ENCODE data around the gene RFNG.
"Not testable (repeated sequence)": the region's sequence is repeated elsewhere in the genome, so short reads cannot be mapped to it uniquely, and the experiment has no call there.

The RFNG gene

DNA sequence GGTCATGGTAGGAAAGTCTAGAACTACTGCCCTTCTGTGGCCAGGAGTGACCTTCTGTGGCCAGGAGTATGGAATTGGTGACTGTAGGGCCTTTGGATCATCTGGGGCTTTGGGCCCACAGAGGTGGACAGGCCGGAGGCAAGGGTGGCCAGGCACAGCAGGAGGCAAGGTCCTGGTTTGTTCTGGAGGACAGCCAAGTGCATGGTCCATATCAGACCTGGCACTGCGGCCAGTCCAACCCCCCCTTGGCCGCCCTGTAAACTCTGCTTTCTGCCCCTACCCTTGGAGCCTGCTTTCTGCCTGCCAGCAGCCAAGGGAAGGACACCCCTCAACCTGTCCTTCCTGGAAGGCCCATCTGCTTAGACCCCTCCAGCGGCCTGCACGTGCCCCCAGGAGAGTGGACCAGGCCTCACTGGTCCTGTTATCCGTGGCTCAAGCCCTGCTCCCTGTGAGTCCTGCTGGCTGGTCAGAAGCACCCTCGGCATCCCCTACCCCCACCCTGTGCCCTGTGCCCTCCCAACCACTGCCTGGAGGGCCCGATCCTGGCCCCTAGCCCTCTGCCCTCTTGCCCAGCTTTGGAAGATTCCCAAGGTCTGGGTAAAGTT, 11.8 kb downstream of the RFNG start:
- H3K27ac ChIP-seq (replicated peaks): no peak overlapping the region
- H3K27me3 ChIP-seq (ENCODE audit: insufficient read depth, poor library complexity, severe bottlenecking): no peaks in the 10 kb centered on the region
- TF ChIP-seq CTCF (IDR thresholded peaks at IDR 0.05; ENCODE audit: insufficient read depth, low read length) (no peak), POLR2AphosphoS5 (IDR thresholded peaks at IDR 0.05; ENCODE audit: low read depth) (no peak), SPI1 (IDR thresholded peaks at IDR 0.05; ENCODE audit: borderline replicate concordance, low read depth) (no peak), GABPA (IDR thresholded peaks at IDR 0.05; ENCODE audit: low read depth) (no peak)
- TF ChIP-seq, protein P1, sequence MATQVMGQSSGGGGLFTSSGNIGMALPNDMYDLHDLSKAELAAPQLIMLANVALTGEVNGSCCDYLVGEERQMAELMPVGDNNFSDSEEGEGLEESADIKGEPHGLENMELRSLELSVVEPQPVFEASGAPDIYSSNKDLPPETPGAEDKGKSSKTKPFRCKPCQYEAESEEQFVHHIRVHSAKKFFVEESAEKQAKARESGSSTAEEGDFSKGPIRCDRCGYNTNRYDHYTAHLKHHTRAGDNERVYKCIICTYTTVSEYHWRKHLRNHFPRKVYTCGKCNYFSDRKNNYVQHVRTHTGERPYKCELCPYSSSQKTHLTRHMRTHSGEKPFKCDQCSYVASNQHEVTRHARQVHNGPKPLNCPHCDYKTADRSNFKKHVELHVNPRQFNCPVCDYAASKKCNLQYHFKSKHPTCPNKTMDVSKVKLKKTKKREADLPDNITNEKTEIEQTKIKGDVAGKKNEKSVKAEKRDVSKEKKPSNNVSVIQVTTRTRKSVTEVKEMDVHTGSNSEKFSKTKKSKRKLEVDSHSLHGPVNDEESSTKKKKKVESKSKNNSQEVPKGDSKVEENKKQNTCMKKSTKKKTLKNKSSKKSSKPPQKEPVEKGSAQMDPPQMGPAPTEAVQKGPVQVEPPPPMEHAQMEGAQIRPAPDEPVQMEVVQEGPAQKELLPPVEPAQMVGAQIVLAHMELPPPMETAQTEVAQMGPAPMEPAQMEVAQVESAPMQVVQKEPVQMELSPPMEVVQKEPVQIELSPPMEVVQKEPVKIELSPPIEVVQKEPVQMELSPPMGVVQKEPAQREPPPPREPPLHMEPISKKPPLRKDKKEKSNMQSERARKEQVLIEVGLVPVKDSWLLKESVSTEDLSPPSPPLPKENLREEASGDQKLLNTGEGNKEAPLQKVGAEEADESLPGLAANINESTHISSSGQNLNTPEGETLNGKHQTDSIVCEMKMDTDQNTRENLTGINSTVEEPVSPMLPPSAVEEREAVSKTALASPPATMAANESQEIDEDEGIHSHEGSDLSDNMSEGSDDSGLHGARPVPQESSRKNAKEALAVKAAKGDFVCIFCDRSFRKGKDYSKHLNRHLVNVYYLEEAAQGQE (IDR thresholded peaks at IDR 0.05; ENCODE audit: insufficient replicate concordance, low read depth): no peak
- DNase-seq (ENCODE audit: low read depth in 1 of 2, low spot score in 1 of 2): no peak
- H3K4me3 ChIP-seq (replicated peaks; ENCODE audit: insufficient read depth, low read length): no peak overlapping the region

- peak; percentile 24; the same call in 1 of the 2 replicates for TF ChIP-seq SPI1 (IDR thresholded peaks at IDR 0.05; ENCODE audit: borderline replicate concordance, low read depth)
- not testable (repeated sequence) for H3K4me3 ChIP-seq (replicated peaks; ENCODE audit: insufficient read depth, low read length); H3K27ac ChIP-seq (replicated peaks); H3K27me3 ChIP-seq (ENCODE audit: insufficient read depth, poor library complexity, severe bottlenecking)
- peak in 1 of 2 experiments; percentile 34 for DNase-seq (ENCODE audit: low read depth in 1 of 2, low spot score in 1 of 2)
These were observed 12.7 kb downstream of the RFNG start for GRCh38 chr17:82038796-82039409.

- no peak overlapping the region for H3K27ac ChIP-seq (replicated peaks)
- peak overlapping the region; percentile 26; the same call in 1 of the 2 replicates for H3K4me3 ChIP-seq (replicated peaks; ENCODE audit: insufficient read depth, low read length)
- DNase-seq (ENCODE audit: low read depth in 1 of 2, low spot score in 1 of 2): no peak
- H3K27me3 ChIP-seq (ENCODE audit: insufficient read depth, poor library complexity, severe bottlenecking): no peaks in the 10 kb centered on the region
- TF ChIP-seq POLR2AphosphoS5 (IDR thresholded peaks at IDR 0.05; ENCODE audit: low read depth) (no peak), GABPA (IDR thresholded peaks at IDR 0.05; ENCODE audit: low read depth) (no peak), CTCF (IDR thresholded peaks at IDR 0.05; ENCODE audit: insufficient read depth, low read length) (no peak), SPI1 (IDR thresholded peaks at IDR 0.05; ENCODE audit: borderline replicate concordance, low read depth) (no peak)
- TF ChIP-seq, protein P1 (IDR thresholded peaks at IDR 0.05; ENCODE audit: insufficient replicate concordance, low read depth): no peak
These were observed 13.8 kb downstream of the RFNG start for GRCh38 chr17:82037889-82038195.

DNA sequence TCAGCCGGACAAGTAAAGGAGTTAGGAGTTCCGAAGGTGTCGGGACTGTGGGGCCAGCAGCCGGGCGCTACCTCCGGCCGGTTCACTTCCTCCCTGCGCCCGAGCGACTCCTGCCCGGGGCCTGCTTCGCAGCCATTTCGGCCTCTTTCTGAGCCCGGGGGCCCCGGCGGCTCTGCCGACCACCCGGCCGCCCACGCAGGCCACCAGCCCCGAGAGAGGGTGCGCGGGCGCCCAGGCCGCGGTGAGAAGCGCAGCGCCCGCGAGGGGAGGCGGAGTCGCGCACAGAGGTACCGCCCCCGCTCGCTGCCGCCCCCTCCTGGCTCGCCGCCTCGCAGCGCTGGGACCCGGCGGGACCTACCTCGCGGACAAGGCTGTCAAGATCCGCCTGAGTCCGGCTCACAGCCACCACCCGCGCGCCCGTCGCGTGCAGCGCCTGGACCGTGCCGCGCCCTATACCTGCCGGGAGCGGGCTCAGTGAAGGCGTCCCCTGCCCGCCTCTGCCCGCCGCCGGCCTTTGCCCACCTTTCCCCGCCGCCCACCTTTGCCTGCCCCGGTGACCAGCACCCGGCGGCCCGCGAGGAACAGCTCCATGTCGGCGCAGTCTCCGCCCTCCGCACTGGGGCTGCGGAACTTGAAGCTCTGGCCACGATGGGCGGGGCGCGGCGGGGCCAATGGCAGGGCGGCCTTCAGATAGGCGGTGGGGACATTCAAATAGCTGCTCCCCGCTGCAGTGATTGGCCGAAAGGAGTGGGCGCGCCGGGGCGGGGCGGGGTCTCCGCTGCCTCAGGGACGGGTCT, 14.3 kb downstream of the RFNG start, which contains the start of gene DCXR:
Gene DCXR (minus strand): TSS at position 606 of the 797 bp plus-strand sequence. CDS start 15 bp downstream, at position 591.
- TF ChIP-seq CTCF (IDR thresholded peaks at IDR 0.05; ENCODE audit: insufficient read depth, low read length) (peak; percentile 68), SPI1 (IDR thresholded peaks at IDR 0.05; ENCODE audit: borderline replicate concordance, low read depth) (peak; percentile 45; the same call in 1 of the 2 replicates), GABPA (IDR thresholded peaks at IDR 0.05; ENCODE audit: low read depth) (no peak), POLR2AphosphoS5 (IDR thresholded peaks at IDR 0.05; ENCODE audit: low read depth) (peak; percentile 90)
- TF ChIP-seq, protein P1 (IDR thresholded peaks at IDR 0.05; ENCODE audit: insufficient replicate concordance, low read depth): no peak
- peak within 1 kb of the TSS; percentile 86 for H3K27ac ChIP-seq (replicated peaks)
- DNase-seq (ENCODE audit: low read depth in 1 of 2, low spot score in 1 of 2): peak; percentile 88 to 98
- H3K4me3 ChIP-seq (replicated peaks; ENCODE audit: insufficient read depth, low read length): peak within 1 kb of the TSS; percentile 56
- H3K27me3 ChIP-seq (ENCODE audit: insufficient read depth, poor library complexity, severe bottlenecking): no peaks in the 10 kb centered on the region
